Stimulated activated CD4-positive, alpha-beta T cell treated with anti-CD3 and anti-CD28 coated beads, Interleukin-1b, Interleukin-23, amount 100 ng/mL, for 1 hour (primary cell): Measurements from ENCODE around the gene HMX2.

Experiments
- DNase-seq, 2 donors: peaks; one replicate each; pipeline ENCODE4 v3.0.0-alpha.2; 2020; ENCODE audit warnings: low read depth in 2 of 2

HMX2 gene

DNA sequence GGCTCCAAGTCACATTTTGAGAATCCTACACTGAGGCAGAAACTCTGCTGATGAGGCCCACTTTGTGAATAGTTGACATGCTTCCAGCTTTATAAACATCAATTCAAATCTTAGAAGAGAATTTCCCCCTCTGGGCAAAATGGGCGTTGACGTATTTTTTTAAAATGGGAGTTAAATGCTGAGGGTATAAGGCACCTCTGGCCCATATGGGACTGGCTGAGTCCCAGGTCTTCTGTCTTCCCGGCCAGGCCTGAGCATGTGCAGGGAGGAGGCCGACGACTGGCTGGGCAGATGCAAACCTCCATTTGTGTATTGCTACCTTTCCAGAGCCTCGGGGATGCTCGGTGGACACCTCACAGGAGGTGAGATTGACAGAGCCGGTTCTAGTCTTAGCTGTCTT, 44.0 kb downstream of the HMX2 start:
- DNase-seq = no peak

DNA sequence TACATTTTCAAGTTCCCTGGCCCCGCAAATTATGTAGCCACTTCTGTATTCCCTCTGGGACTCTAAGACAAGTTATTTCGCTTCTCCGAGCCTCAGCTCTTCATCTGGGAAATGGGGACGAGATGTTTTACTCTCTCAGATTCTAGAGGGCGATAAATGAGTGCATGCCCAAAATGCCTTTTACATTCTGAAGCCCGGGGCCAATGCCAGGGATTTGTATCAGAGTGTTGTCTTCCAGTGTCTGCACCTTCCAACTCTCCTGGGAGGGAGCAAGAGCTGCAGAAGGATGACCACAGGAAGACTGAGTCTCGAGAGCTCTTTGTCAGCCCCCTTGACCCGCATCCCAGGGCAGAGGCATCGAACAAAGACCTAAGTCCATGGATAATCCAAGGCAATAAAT, 46.1 kb downstream of the HMX2 start:
- no peak for DNase-seq
